ENCODE measurements around the gene MINDY4B.

DNA sequence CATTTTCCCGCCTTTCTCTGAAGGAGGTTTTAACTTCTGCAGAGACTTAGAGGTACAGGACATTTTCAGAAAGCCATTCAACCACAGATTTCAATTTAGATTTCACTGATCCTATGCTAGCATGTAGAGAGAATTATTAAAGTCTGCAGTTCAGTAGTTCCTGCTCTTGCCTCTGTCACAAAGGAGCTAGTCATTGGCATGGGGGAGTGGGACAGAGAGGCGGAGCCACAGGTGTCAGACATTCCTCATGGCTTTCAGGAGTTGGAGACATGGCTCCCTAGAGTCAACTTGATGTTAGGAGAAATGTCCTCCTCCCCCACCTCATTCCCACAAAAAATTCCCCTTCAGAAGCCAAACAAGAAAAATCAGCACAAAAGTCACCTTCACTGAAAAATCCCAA, 76.2 kb downstream of the MINDY4B start:
- TF ChIP-seq, protein P1, sequence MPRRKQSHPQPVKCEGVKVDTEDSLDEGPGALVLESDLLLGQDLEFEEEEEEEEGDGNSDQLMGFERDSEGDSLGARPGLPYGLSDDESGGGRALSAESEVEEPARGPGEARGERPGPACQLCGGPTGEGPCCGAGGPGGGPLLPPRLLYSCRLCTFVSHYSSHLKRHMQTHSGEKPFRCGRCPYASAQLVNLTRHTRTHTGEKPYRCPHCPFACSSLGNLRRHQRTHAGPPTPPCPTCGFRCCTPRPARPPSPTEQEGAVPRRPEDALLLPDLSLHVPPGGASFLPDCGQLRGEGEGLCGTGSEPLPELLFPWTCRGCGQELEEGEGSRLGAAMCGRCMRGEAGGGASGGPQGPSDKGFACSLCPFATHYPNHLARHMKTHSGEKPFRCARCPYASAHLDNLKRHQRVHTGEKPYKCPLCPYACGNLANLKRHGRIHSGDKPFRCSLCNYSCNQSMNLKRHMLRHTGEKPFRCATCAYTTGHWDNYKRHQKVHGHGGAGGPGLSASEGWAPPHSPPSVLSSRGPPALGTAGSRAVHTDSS (tag by site-specific recombination; IDR thresholded peaks at IDR 0.05): no peak
- TF ChIP-seq, protein P2, sequence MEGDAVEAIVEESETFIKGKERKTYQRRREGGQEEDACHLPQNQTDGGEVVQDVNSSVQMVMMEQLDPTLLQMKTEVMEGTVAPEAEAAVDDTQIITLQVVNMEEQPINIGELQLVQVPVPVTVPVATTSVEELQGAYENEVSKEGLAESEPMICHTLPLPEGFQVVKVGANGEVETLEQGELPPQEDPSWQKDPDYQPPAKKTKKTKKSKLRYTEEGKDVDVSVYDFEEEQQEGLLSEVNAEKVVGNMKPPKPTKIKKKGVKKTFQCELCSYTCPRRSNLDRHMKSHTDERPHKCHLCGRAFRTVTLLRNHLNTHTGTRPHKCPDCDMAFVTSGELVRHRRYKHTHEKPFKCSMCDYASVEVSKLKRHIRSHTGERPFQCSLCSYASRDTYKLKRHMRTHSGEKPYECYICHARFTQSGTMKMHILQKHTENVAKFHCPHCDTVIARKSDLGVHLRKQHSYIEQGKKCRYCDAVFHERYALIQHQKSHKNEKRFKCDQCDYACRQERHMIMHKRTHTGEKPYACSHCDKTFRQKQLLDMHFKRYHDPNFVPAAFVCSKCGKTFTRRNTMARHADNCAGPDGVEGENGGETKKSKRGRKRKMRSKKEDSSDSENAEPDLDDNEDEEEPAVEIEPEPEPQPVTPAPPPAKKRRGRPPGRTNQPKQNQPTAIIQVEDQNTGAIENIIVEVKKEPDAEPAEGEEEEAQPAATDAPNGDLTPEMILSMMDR (tag by site-specific recombination; IDR thresholded peaks at IDR 0.05): no peak
- TF ChIP-seq ZNF335 (tag by site-specific recombination; conservative IDR thresholded peaks at IDR 0.05) (no peak), SP2 (tag by site-specific recombination; IDR thresholded peaks at IDR 0.05) (no peak), ZNF169 (tag by site-specific recombination; IDR thresholded peaks at IDR 0.05) (no peak), ZNF830 (tag by site-specific recombination; IDR thresholded peaks at IDR 0.05; ENCODE audit: low read depth) (no peak), ZNF138 (tag by site-specific recombination; IDR thresholded peaks at IDR 0.05; ENCODE audit: borderline replicate concordance) (no peak), HOXA7 (CRISPR knock-in tag; IDR thresholded peaks at IDR 0.05; ENCODE audit: borderline replicate concordance) (no peak)
- TF ChIP-seq, protein P3, sequence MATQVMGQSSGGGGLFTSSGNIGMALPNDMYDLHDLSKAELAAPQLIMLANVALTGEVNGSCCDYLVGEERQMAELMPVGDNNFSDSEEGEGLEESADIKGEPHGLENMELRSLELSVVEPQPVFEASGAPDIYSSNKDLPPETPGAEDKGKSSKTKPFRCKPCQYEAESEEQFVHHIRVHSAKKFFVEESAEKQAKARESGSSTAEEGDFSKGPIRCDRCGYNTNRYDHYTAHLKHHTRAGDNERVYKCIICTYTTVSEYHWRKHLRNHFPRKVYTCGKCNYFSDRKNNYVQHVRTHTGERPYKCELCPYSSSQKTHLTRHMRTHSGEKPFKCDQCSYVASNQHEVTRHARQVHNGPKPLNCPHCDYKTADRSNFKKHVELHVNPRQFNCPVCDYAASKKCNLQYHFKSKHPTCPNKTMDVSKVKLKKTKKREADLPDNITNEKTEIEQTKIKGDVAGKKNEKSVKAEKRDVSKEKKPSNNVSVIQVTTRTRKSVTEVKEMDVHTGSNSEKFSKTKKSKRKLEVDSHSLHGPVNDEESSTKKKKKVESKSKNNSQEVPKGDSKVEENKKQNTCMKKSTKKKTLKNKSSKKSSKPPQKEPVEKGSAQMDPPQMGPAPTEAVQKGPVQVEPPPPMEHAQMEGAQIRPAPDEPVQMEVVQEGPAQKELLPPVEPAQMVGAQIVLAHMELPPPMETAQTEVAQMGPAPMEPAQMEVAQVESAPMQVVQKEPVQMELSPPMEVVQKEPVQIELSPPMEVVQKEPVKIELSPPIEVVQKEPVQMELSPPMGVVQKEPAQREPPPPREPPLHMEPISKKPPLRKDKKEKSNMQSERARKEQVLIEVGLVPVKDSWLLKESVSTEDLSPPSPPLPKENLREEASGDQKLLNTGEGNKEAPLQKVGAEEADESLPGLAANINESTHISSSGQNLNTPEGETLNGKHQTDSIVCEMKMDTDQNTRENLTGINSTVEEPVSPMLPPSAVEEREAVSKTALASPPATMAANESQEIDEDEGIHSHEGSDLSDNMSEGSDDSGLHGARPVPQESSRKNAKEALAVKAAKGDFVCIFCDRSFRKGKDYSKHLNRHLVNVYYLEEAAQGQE (tag by site-specific recombination; IDR thresholded peaks at IDR 0.05): no peak
